ENCODE measurements around the gene RSPH1.

GRCh38 chr21:42542596-42542995, 46.6 kb upstream of the RSPH1 start:
- TF ChIP-seq CTCF (IDR thresholded peaks at IDR 0.05 in 2 of 3, conservative IDR thresholded peaks at IDR 0.05 in 1 of 3; ENCODE audit: borderline replicate concordance in 1 of 3, insufficient read depth in 1 of 3, low read depth in 2 of 3, low read length in 2 of 3) (no peak), EZH2phosphoT487 (IDR thresholded peaks at IDR 0.05; ENCODE audit: borderline replicate concordance) (no peak), RAD21 (IDR thresholded peaks at IDR 0.05; ENCODE audit: low read depth) (no peak), POLR2AphosphoS5 (IDR thresholded peaks at IDR 0.05; ENCODE audit: low read depth, low read length) (no peak), ELF1 (IDR thresholded peaks at IDR 0.05; ENCODE audit: borderline replicate concordance, low read depth) (no peak), ZNF274 (IDR thresholded peaks at IDR 0.05; ENCODE audit: low read depth, low read length) (no peak), SIN3A (IDR thresholded peaks at IDR 0.05; ENCODE audit: low read depth) (no peak), YY1 (IDR thresholded peaks at IDR 0.05; ENCODE audit: extremely low read depth, insufficient replicate concordance, low read depth, low read length) (no peak), SRF (IDR thresholded peaks at IDR 0.05; ENCODE audit: low read depth) (no peak), ZBTB33 (IDR thresholded peaks at IDR 0.05; ENCODE audit: extremely low read depth, insufficient replicate concordance, low read length) (no peak), POLR2A (IDR thresholded peaks at IDR 0.05; ENCODE audit: borderline replicate concordance, extremely low read depth, insufficient read depth, insufficient read length) (no peak), EGR1 (IDR thresholded peaks at IDR 0.05; ENCODE audit: low read depth) (no peak)
